Body of pancreas (tissue), 4 donors: Measurements from ENCODE around the gene TLDC2.
"Not testable (repeated sequence)": the region's sequence is repeated elsewhere in the genome, so short reads cannot be mapped to it uniquely, and the experiment has no call there.

Experiments used
- CTCF ChIP-seq, 7 experiments: fragments of 450-650 bp in 4 of 7; fragments of 200-600 bp in 3 of 7; sonication (generic) in 3 of 7; IDR thresholded peaks; one replicate each; pipeline ENCODE4 v1.5.1; 2016 to 2019; ENCODE audit warnings: antibody characterized with exemption in 7 of 7
- POLR2A ChIP-seq, 3 donors: fragments of 450-650 bp; IDR thresholded peaks; one replicate each; pipeline ENCODE4 v1.6.1; 2016; ENCODE audit warnings: antibody characterized with exemption in 3 of 3, mild to moderate bottlenecking in 2 of 3

GRCh38 chr20:36906086-36906485, 30.1 kb downstream of the TLDC2 start:
- TF ChIP-seq CTCF, POLR2A (IDR thresholded peaks at IDR 0.05): not testable (repeated sequence)
